AG04449 (cell line): ENCODE results near the gene ADAM8.

Experiments
- CTCF ChIA-PET: fragments of 350-600 bp; formaldehyde crosslinking; extraction: SDS; loops from one replicate; lab custom pipeline; 2021; ENCODE audit warnings: antibody characterized with exemption; lab: Yijun Ruan, JAX
- POLR2A ChIA-PET: fragments of 400-600, 350-600 bp; formaldehyde crosslinking; extraction: SDS; loops from one replicate; lab custom pipeline; 2020; ENCODE audit warnings: antibody characterized with exemption, inconsistent platforms; lab: Yijun Ruan, JAX
- DNase-seq: peaks from one replicate; pipeline ENCODE4 v3.0.0-alpha.2; 2010; ENCODE audit warnings: low read depth, low spot score
- H3K4me3 ChIP-seq: 2 replicates; pipeline ENCODE4 v1.5.1; 2011; ENCODE audit warnings: low read depth, mild to moderate bottlenecking, control low read depth, low read length
- TF ChIP-seq, protein P1 (sequence below): IDR thresholded peaks from one replicate; pipeline ENCODE4 v1.5.1; 2011; ENCODE audit warnings: mild to moderate bottlenecking, moderate library complexity, low read length, control low read depth, inconsistent platforms; ENCODE audit not compliant: insufficient read depth; ENCODE audit errors: missing control alignments

Gene ADAM8

DNA sequence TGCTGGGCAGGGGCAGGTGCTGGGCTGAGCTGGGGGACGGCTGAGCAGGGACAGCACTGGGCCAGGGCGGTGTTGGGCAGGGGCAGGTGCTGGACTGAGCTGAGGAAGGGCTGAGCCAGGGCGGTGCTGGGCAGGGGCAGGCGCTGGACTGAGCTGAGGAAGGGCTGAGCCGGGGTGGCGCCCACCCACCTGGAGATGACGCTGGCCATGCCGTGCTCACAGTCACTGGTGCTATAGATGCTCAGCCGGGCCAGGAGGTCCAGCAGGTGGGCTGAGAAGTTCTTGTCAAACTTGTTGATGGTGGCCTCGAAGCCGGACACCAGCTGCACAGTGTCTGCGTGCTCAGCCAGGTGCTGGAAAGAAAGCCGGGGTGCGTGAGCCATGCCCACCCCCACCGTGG, 4.4 kb upstream of the ADAM8 start:
- TF ChIP-seq, protein P1, sequence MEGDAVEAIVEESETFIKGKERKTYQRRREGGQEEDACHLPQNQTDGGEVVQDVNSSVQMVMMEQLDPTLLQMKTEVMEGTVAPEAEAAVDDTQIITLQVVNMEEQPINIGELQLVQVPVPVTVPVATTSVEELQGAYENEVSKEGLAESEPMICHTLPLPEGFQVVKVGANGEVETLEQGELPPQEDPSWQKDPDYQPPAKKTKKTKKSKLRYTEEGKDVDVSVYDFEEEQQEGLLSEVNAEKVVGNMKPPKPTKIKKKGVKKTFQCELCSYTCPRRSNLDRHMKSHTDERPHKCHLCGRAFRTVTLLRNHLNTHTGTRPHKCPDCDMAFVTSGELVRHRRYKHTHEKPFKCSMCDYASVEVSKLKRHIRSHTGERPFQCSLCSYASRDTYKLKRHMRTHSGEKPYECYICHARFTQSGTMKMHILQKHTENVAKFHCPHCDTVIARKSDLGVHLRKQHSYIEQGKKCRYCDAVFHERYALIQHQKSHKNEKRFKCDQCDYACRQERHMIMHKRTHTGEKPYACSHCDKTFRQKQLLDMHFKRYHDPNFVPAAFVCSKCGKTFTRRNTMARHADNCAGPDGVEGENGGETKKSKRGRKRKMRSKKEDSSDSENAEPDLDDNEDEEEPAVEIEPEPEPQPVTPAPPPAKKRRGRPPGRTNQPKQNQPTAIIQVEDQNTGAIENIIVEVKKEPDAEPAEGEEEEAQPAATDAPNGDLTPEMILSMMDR: no peak
- ChIA-PET CTCF (interaction anchor here (1.0 to 1.9 kb wide), 2 partner anchors 12 to 27 kb away, joined by 4 read pairs; no protein-coding TSS in a partner anchor), POLR2A (interaction anchor here (0.6 kb wide), 1 partner anchor 617 kb away, joined by 3 read pairs; no protein-coding TSS in a partner anchor)
- no peak for DNase-seq
- no peak overlapping the region for H3K4me3 ChIP-seq

DNA sequence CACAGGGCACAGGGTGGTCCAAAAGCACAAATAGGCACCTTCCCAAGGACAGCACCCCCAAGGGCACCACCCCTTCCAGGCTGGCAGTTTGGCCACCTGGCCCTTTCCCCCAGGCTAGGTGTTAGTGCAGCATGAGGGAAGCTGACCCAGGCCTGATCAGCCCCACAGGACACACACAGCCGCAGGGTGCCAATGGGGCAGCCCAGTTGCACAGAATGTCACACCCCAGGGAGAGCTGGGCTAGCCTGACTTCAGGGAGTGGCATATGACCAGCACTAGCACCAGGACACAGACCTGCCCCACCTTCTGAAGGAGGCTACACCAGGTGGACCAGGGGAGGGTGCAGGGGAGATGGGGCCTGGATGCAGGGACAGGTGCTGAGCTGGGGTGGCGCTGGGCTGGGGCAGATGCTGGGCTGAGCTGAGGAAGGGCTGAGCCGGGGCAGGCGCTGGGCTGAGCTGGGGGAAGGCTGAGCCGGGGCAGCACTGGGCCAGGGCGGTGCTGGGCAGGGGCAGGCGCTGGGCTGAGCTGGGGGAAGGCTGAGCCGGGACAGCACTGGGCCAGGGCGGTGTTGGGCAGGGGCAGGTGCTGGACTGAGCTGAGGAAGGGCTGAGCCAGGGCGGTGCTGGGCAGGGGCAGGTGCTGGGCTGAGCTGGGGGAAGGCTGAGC, 3.9 kb upstream of the ADAM8 start:
- no peak overlapping the region for H3K4me3 ChIP-seq
- TF ChIP-seq, protein P1: no peak
- ChIA-PET CTCF (interaction anchor here (1.9 kb wide), 1 partner anchor 13 kb away, joined by 4 read pairs; no protein-coding TSS in a partner anchor), POLR2A (no interaction called here)
- DNase-seq: no peak

DNA sequence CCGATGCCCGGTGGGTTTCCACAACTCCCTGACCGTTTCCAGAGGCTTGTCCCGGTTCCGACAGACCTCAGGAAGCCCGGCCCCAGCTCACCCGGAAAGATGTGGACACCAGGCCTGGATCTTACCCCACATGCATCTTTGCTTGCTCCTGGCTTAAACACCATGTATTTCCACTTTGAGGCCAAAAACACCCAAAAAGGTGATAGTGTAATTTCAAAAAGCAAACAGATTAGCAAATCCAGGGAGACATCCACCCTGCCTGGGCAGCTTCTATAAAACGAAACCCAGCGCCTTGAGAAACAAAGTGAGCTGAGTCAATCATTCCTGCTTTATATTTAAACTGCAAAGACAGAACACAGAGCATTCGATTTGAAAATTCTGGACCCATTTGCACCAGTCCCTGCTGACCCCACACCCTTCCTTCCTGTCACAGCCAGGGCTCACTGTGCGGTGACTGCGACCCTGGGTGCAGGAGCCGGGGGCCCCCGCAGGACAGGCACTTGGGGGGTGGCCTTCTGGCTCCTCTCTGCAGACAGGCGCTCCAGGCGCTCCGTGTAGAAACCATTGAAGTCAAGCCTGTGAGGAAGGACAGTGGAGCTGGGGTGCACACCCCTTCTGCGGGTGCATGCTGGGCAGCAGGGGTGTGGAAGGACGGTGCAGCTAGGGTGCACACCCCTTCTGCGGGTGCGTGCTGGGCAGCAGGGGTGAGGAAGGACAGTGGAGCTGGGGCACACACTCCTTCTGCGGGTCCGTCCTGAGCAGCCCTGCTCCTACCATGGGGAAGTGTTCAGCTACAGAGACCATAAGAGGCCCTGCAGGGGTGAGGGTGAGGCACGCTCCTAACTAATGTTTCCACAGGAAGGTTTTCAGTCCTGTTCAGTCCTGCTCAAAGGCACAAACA, 2.9 kb upstream of the ADAM8 start:
- no peak for DNase-seq
- H3K4me3 ChIP-seq: no peak overlapping the region
- POLR2A ChIA-PET: no interaction called here
- CTCF ChIA-PET: no interaction called here
- TF ChIP-seq, protein P1: no peak

DNA sequence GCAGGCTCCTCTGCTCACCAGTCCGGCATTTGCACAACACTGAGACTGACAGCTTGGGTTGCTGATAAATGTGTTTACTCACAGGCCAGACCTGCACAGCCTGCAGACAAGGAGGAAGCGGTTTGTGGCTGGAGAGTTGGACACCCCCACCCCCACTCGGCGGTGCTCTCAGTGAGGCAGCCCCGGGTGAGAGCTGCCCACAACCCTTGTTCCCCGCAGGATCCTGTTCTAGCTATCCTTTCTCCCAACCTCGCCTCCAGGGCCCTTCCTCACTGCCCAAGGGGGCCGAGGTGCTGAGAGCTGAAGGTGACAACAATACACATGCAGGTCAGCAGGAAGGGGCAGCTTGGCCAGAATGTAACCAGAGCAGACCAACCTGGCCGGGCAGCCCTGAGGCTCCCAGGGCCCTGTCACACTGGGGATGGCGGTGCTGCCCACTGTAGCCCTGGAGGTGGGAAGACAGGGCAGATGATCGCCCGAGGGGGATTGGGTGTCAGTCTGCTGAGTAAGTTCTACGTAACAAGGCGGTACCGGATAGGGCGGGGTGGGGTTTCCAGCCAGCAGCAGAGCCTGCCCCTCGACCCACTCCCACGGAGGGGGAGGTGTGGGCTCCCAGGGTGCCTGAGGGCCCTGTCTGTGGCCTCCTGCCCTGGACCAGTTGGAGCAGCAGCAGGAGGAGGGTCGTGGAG, 2.1 kb upstream of the ADAM8 start:
- H3K4me3 ChIP-seq: no peak overlapping the region
- no peak for DNase-seq
- POLR2A ChIA-PET: interaction anchor here (1.1 kb wide), 1 partner anchor 14 kb away, joined by 4 read pairs; no protein-coding TSS in a partner anchor
- CTCF ChIA-PET: interaction anchor here (1.8 kb wide), 1 partner anchor 51 kb away, joined by 4 read pairs; no protein-coding TSS in a partner anchor
- TF ChIP-seq, protein P1: no peak

DNA sequence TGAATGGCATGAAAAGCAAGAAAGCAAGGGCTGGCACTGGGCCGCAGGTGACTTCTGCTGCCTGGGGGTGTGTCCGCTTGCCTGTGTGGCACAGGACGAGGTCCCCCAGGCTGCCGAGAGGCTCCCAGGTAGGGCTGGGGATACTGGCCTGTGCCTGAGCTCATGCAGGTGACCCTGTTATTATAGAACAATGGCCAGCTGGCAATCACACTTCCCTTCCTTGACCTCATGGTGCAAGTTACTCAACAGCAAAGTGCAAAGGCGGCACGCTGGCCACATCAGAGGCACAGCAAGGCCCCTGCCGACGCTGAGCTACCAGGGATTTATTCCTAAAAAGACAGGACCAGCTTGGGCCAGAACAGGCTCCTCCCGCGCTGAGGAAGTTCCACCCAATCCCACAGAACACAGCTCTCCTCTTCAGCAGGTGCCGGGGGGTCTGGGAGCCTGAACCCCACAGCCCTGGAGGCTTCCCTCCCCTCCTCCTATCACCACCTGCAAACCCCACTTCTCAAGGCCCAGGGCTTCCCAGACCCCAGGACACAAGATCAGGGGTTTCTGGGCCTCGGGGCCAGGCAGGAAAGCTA, 1.4 kb upstream of the ADAM8 start:
- ChIA-PET CTCF (interaction anchor here (1.8 kb wide), 1 partner anchor 52 kb away, joined by 4 read pairs; no protein-coding TSS in a partner anchor), POLR2A (interaction anchor here (1.1 kb wide), 1 partner anchor 14 kb away, joined by 4 read pairs; no protein-coding TSS in a partner anchor)
- DNase-seq: no peak
- TF ChIP-seq, protein P1: no peak
- no peak overlapping the region for H3K4me3 ChIP-seq
